CD14-positive monocyte (primary cell): Measurements from ENCODE around the gene ZFHX3. TPM values are rescaled to one million over a fixed set of nuclear protein-coding genes. Genes with fewer than 3 reads are reported as not detected.
A peak's percentile ranks its signal among the peaks of the same experiment; 100 is the strongest.

Source experiments
- DNase-seq, 3 donors: peaks; one replicate each; pipeline ENCODE4 v3.0.0-alpha.2; 2011 to 2022
- H2AFZ ChIP-seq: 2 replicates; pipeline ENCODE4 v1.6.0; 2012; ENCODE audit warnings: mild to moderate bottlenecking, low read depth, low read length, inconsistent platforms; ENCODE audit not compliant: insufficient read depth, poor library complexity, severe bottlenecking
- H3K27ac ChIP-seq, 2 donors: 1 replicate in 1 of 2; 2 replicates in 1 of 2; pipeline ENCODE4 v1.5.1; 2012 to 2013; ENCODE audit warnings: low read length in 2 of 2, control low read depth in 1 of 2, inconsistent platforms in 1 of 2, low read depth in 1 of 2, mild to moderate bottlenecking in 1 of 2
- H3K27me3 ChIP-seq, 2 donors: one replicate each; pipeline versions ENCODE4 v1.6.0 to v1.6.1; 2011 to 2013; ENCODE audit warnings: low read length in 2 of 2; ENCODE audit not compliant: control insufficient read depth in 2 of 2, insufficient read depth in 2 of 2
- H3K36me3 ChIP-seq, 2 donors: replicated peaks in 1 of 2; 1 replicate in 1 of 2; 2 replicates in 1 of 2; pipeline versions ENCODE4 v1.5.1 to v1.6.1; 2012 to 2013; ENCODE audit warnings: low read length in 2 of 2, control low read depth in 1 of 2, inconsistent platforms in 1 of 2, mild to moderate bottlenecking in 1 of 2; ENCODE audit not compliant: insufficient read depth in 2 of 2, control insufficient read depth in 1 of 2
- H3K4me1 ChIP-seq, 2 donors: 1 replicate in 1 of 2; 2 replicates in 1 of 2; pipeline versions ENCODE4 v1.5.1 to v1.6.1; 2012 to 2013; ENCODE audit warnings: low read length in 2 of 2, control low read depth in 1 of 2, inconsistent platforms in 1 of 2, mild to moderate bottlenecking in 1 of 2, moderate library complexity in 1 of 2; ENCODE audit not compliant: insufficient read depth in 2 of 2, control insufficient read depth in 1 of 2
- H3K4me2 ChIP-seq: replicated peaks from 2 replicates; pipeline ENCODE3; 2012; ENCODE audit warnings: low read length, moderate library complexity, mild to moderate bottlenecking; ENCODE audit not compliant: poor library complexity, severe bottlenecking; ENCODE audit errors: extremely low read depth
- H3K4me3 ChIP-seq, 3 experiments: fragments of 200-600 bp in 1 of 3; sonication (generic) in 1 of 3; replicated peaks in 1 of 3; 1 replicate in 2 of 3; 2 replicates in 1 of 3; pipeline ENCODE4 v1.5.1; 2011 to 2013; ENCODE audit warnings: low read length in 3 of 3, mild to moderate bottlenecking in 3 of 3, control low read depth in 2 of 3, low read depth in 2 of 3, inconsistent platforms in 1 of 3, moderate library complexity in 1 of 3
- H3K79me2 ChIP-seq: 2 replicates; pipeline ENCODE4 v1.6.0; 2012; ENCODE audit warnings: mild to moderate bottlenecking, control low read depth, inconsistent platforms, low read length, moderate library complexity; ENCODE audit not compliant: insufficient read depth
- H3K9ac ChIP-seq: 2 replicates; pipeline ENCODE4 v1.6.0; 2017; ENCODE audit warnings: low read length, mild to moderate bottlenecking; ENCODE audit not compliant: insufficient read depth, poor library complexity, severe bottlenecking
- H3K9me3 ChIP-seq, 2 donors: replicated peaks in 1 of 2; 1 replicate in 1 of 2; 2 replicates in 1 of 2; pipeline versions ENCODE4 v1.5.1 to v1.6.1; 2012 to 2013; ENCODE audit warnings: low read length in 2 of 2, control low read depth in 1 of 2; ENCODE audit not compliant: control insufficient read depth in 1 of 2, insufficient read depth in 1 of 2
- H4K20me1 ChIP-seq: 2 replicates; pipeline ENCODE4 v1.6.0; 2012; ENCODE audit warnings: mild to moderate bottlenecking, low read length, control low read depth, moderate library complexity; ENCODE audit not compliant: insufficient read depth
- H3K27ac Mint-ChIP-seq, 7 donors: one replicate each; pipeline ENCODE4 v1.8.0; 2020; ENCODE audit warnings: mild to moderate bottlenecking in 7 of 7, mixed read lengths in 7 of 7, moderate library complexity in 6 of 7, inconsistent platforms in 2 of 7
- H3K27me3 Mint-ChIP-seq, 3 donors: one replicate each; pipeline ENCODE4 v1.8.0; 2021 to 2022; ENCODE audit warnings: low read depth in 3 of 3, mild to moderate bottlenecking in 3 of 3, mixed read lengths in 3 of 3, moderate library complexity in 3 of 3, inconsistent platforms in 1 of 3
- H3K36me3 Mint-ChIP-seq, 2 donors: one replicate each; pipeline ENCODE4 v1.8.0; 2020; ENCODE audit warnings: mixed read lengths in 2 of 2, inconsistent platforms in 1 of 2, mild to moderate bottlenecking in 1 of 2
- H3K4me1 Mint-ChIP-seq: one replicate; pipeline ENCODE4 v1.8.0; 2020; ENCODE audit warnings: mild to moderate bottlenecking, mixed read lengths
- H3K4me3 Mint-ChIP-seq, 2 donors: one replicate each; pipeline ENCODE4 v1.8.0; 2020; ENCODE audit warnings: mild to moderate bottlenecking in 2 of 2, mixed read lengths in 2 of 2, moderate library complexity in 1 of 2
- H3K9me3 Mint-ChIP-seq, 7 donors: one replicate each; pipeline ENCODE4 v1.8.0; 2020 to 2022; ENCODE audit warnings: mixed read lengths in 7 of 7, mild to moderate bottlenecking in 6 of 7, moderate library complexity in 6 of 7, inconsistent platforms in 2 of 7
- CTCF ChIP-seq: fragments of 200-600 bp; IDR thresholded peaks from one replicate; pipeline ENCODE4 v1.8.0; 2022; ENCODE audit warnings: antibody characterized with exemption, mild to moderate bottlenecking
- WGBS: methylation state at CpG from one replicate; pipeline ENCODE4 v1.1.5; 2013; ENCODE audit warnings: missing lambda C conversion rate; ENCODE audit not compliant: insufficient coverage; 5-methylcytosine and 5-hydroxymethylcytosine counted together
- intact Hi-C, 2 donors: fragments of 100-400 bp; cut with micrococcal nuclease; formaldehyde crosslinking; loops; one replicate each; pipeline versions ENCODE4 v1.15.0 to v1.15.1; 2023
- polyA plus RNA-seq, 3 donors: library from polyadenylated mRNA; depleted of rRNA in 1 of 3; unstranded in 2 of 3; stranded (reverse) in 1 of 3; fragments of 300-500 nt in 2 of 3; fragments of >200 nt in 1 of 3; fragmentation: Illumina TruSeq in 2 of 3; gene quantifications; 1 replicate in 2 of 3; 2 replicates in 1 of 3; pipeline ENCODE4 v1.2.3, GENCODE V29; 2012 to 2021

The ZFHX3 gene
- polyA plus RNA-seq, 3 donors = 0.42 to 4.2 (median 0.43) TPM

GRCh38 chr16:72935896-72936295 is 112.0 kb downstream of the ZFHX3 start:
- H3K79me2 ChIP-seq = peaks cover 3% of the 10 kb centered on the region
- WGBS = 100% methylated on average over 5 of the region's 6 CpGs
- H3K36me3 Mint-ChIP-seq = peaks cover 20 to 25% of the 10 kb centered on the region in 2 donors

GRCh38 chr16:72934636-72935403 is 113.1 kb downstream of the ZFHX3 start:
- Histone ChIP-seq H3K4me1 (peaks cover 59 to 64% of the 10 kb centered on the region in 2 donors), H3K9ac (no peak overlapping the region), H3K27ac (peak overlapping the region in 1 of 2 donors; percentile 44), H2AFZ (no peak overlapping the region), H3K36me3 (no peaks in the 10 kb centered on the region), H3K27me3 (no peaks in the 10 kb centered on the region), H3K4me3 (no peak overlapping the region), H3K4me2 (peak overlapping the region; percentile 27), H3K9me3 (no peaks in the 10 kb centered on the region), H3K79me2 (peaks cover 4% of the 10 kb centered on the region), H4K20me1 (no peaks in the 10 kb centered on the region)
- H3K9me3 Mint-ChIP-seq = no peaks in the 10 kb centered on the region
- peak overlapping the region; percentile 78 to 100 (median 91) for H3K27ac Mint-ChIP-seq
- H3K4me1 Mint-ChIP-seq = peaks cover 67% of the 10 kb centered on the region
- 73% methylated on average over 13 of the region's 17 CpGs for WGBS
- no peak for TF ChIP-seq CTCF
- H3K27me3 Mint-ChIP-seq = peaks cover 0 to 2% (median 0%) of the 10 kb centered on the region in 3 donors
- intact Hi-C loops = loop anchor here (5.0 to 10.0 kb wide), 4 partner anchors 110 to 730 kb away; partner anchors contain the start of gene ZFHX3 (in 1 of the 2)
- peak overlapping the region in 1 of 2 donors; percentile 72 for H3K4me3 Mint-ChIP-seq
- peak in 2 of 3 donors; percentile 35 to 48 for DNase-seq
- peaks cover 25% of the 10 kb centered on the region in 2 donors for H3K36me3 Mint-ChIP-seq

More at GRCh38 chr16:72935896-72936295, 112.0 kb downstream of the ZFHX3 start:
- H3K4me2 ChIP-seq = no peak overlapping the region
- no peaks in the 10 kb centered on the region for H4K20me1 ChIP-seq
- no peaks in the 10 kb centered on the region for H3K27me3 ChIP-seq
- intact Hi-C loops = loop anchor here (10.0 kb wide), 2 partner anchors 109 to 731 kb away; partner anchors contain the start of gene ZFHX3 (in 1 of the 2)
- no peak for DNase-seq
- H3K4me1 ChIP-seq = peaks cover 49 to 56% of the 10 kb centered on the region in 2 donors
- no peaks in the 10 kb centered on the region for H3K36me3 ChIP-seq
- H3K9me3 Mint-ChIP-seq = no peaks in the 10 kb centered on the region
- H3K27me3 Mint-ChIP-seq = no peaks in the 10 kb centered on the region
- H3K9ac ChIP-seq = no peak overlapping the region
- no peak overlapping the region for H2AFZ ChIP-seq
- peaks cover 59% of the 10 kb centered on the region for H3K4me1 Mint-ChIP-seq
- H3K4me3 Mint-ChIP-seq = no peak overlapping the region
- no peak for TF ChIP-seq CTCF
- no peak overlapping the region for H3K27ac ChIP-seq
- no peak overlapping the region for H3K4me3 ChIP-seq
- H3K9me3 ChIP-seq = no peaks in the 10 kb centered on the region
- peak overlapping the region in 2 of 7 donors; percentile 71 to 85 for H3K27ac Mint-ChIP-seq
